Measurements from ENCODE around the gene TUBA4B.
"Not testable (repeated sequence)": the region's sequence is repeated elsewhere in the genome, so short reads cannot be mapped to it uniquely, and the experiment has no call there.

Gene TUBA4B

GRCh38 chr2:219291910-219292490, 39.0 kb downstream of the TUBA4B start:
- DNase-seq = no peak

GRCh38 chr2:219292616-219293015, 39.6 kb downstream of the TUBA4B start:
- DNase-seq = no peak

DNA sequence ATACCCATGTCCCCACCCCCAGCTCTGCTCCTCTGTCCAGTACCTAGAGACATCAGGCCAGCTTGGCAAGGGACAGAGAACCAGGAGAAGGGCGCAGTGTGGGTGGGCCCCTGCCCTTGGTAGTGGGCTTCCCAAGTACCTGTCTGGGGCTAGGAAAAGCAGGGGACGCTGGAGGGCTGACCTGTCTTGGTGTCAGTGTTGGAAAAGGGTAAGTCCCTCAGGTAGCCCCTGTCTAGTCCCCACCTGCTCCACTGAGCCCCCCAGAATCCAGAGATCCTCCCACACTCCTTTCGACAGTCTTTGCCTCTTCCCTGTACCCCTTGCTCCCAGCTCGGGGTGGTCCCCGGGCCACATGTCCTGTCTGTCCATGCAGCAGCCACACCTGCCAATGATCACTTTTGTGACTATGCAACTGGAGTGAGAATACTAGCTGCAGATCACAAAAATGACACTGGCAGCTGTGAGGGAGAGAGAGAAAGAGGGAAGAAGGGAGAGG, 40.7 kb downstream of the TUBA4B start:
- DNase-seq = no peak

- peak; percentile 32 to 66 for DNase-seq
Observed at GRCh38 chr2:219294356-219295351, 41.6 kb downstream of the TUBA4B start.

GRCh38 chr2:219296142-219296541, 43.1 kb downstream of the TUBA4B start:
- DNase-seq = no peak

- DNase-seq = no peak
Observed at GRCh38 chr2:219296631-219297391, 43.8 kb downstream of the TUBA4B start.

GRCh38 chr2:219297766-219298456, 44.9 kb downstream of the TUBA4B start:
- DNase-seq = no peak

GRCh38 chr2:219298759-219299371, 45.8 kb downstream of the TUBA4B start:
- peak; percentile 23 to 44 for DNase-seq

DNA sequence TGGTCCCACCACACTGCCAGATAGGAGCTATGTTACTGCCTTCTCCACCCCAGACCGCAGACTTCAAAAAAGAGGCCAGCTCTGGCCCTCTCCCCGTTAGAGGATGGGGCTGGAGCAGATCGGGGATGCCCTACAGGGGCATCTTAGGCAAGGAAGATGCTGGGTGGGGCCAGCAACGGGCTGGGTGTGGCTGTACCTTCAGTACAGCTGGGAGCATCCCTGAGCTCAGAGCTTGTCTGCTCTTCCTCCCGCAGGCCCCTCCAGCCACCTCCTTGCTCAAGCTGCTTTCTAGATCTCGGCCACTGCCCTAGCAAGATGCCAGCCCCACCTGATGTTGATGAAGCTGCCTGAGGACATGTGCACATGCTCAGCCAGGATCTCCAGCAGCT, 46.3 kb downstream of the TUBA4B start:
- DNase-seq = no peak

GRCh38 chr2:219300022-219300421, 47.0 kb downstream of the TUBA4B start:
- DNase-seq = no peak

DNA sequence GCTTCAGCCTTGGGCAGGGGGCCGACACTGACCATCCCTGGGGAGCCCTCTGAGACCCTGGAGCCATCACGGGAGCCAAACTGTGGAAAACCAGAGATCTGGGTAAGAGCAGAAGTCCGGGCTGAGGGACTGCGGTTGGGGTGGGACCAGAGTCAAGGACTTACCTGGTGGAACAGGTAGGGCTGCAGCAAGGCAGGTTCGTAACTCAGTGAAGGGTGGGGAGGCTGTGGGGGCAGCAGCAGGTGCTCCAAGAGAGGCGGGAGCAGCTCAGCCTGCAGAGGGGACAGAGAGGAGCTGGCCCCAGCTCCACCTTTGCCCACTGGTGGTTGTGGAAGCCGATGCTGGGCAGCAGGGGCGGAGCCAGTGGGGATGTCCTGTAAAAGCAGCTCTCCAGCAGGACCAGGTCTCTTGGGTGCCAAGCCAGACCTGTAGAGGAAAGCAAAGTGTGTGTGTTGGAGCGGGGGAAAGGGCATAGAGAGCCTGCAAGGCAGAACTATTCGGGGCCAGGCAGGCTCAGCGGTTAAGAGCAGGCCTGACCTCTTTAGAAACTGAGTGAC, 49.4 kb downstream of the TUBA4B start:
- no peak for DNase-seq

GRCh38 chr2:219304223-219304622, 51.2 kb downstream of the TUBA4B start:
- DNase-seq = no peak

DNA sequence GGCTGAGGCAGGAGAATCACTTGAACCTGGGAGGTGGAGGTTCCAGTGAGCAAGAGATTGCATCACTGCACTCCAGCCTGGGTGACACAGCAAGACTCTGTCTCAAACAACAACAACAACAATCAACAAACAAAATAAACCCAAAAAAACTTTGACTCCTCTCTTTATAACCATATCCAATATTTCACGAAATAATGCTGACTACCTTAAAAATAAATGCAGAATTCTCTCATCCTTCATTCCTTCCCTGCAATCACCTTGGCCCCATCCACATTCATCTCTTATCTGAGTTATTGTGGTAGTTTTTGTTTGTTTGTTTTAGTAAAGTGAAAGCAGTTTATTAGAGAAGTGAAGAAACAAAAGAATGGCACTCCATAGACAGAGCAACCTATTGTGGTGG, 53.0 kb downstream of the TUBA4B start:
- no peak for DNase-seq

- peak; percentile 23 to 30 for DNase-seq
Observed at GRCh38 chr2:219308142-219309101, 55.4 kb downstream of the TUBA4B start.

DNA sequence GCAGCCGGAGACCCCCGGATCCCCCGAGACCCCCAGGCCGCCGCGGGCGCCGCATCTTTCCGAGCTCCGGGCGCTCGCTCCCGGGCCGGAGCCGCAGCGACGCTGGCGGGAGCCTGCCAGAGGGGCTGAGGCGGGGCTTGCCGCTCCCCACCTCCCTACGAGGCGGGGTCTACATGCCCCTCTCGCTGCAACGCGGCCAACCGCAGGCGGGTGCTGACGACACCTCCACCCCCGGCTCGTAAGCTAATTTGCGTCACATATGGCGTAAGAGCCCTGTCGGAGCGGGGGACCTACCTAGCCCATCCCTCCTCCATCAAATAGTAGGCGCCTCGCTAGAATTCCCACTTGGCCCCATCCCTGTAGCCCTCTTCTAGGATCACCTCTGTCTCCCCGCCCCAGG, 56.2 kb downstream of the TUBA4B start, which contains the start of gene PTPRN:
PTPRN (minus strand) TSS at position 124 of the 400 bp plus-strand sequence; CDS start at position 55, 69 bp downstream.
- DNase-seq = no peak

DNA sequence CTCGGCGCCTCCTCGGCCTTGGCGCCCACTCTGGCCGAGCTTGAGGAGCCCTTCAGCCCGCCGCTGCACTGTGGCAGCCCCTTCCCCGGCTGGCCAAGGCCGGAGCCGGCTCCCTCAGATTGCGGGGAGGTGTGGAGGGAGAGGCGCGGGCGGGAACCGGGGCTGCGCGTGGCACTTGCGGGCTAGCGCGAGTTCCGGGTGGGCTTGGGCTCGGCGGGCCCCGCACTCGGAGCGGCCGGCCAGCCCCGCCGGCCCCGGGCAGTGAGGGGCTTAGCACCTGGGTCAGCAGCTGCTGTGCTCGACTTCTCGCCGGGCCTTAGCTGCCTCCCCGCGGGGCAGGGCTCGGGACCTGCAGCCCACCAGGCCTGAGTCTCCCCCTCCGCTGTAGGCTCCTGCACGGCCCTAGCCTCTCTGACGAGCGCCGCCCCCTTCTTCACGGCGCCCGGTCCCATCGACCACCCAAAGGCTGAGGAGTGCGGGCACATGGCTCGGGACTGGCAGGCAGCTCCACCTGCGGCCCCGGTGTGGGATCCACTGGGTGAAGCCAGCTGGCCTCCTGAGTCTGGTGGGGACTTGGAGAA, 59.7 kb downstream of the TUBA4B start:
- not testable (repeated sequence) for DNase-seq

GRCh38 chr2:219314804-219315468, 61.9 kb downstream of the TUBA4B start:
- DNase-seq = no peak

Measured in Kasumi-1 (cell line).